Measurements from ENCODE around the gene RASSF4. TPM values are rescaled to one million over a fixed set of nuclear protein-coding genes. Genes with fewer than 3 reads are reported as not detected.

The RASSF4 gene
- total and polyA plus RNA-seq, 9 of the 15 experiments (the other 6 are each of a cell fraction or from before 2014, with no cell fraction given), result 0.01 to 0.62 (median 0.11) TPM; not detected in 3

DNA sequence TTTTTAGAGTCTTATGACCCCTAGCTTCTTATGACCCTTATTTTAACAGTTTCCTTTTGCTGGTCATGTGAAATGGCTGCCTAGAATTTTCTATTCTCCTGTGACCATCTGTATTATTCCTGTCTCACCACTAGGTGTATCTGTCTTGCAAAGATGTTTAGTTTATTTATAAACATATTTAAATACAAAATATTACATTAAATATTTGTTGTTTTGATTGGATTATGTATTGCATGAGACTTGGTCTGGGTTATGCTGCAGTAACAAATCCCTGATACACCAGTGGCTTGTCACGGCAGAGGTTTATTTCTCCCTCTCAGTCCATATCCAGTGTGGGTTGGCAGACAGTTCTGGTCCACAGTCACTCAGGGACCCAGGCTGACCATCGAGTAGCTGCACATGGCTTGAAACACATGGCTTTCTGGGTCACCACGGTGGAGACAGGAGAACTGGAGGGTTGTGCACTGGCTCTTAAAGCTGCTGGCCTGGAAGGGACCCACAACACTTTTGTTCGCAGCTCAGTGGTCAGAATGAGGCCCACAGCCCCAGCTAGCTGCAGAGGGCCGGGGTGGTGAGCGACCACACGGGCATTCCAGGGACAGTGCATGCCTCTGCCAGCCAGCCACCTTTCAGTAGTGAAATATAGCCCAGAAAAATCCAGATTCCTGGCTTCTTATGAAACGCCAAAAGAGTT lies 7.4 kb downstream of the RASSF4 start:
- H3K79me2 ChIP-seq (ENCODE audit: control insufficient read depth, insufficient read depth, low read length), result no peaks in the 10 kb centered on the region
- peaks cover 5 to 7% of the 10 kb centered on the region in 2 experiments; a peak in 4 of 5 replicates for H3K4me1 ChIP-seq (replicated peaks in 1 of 2; ENCODE audit: control insufficient read depth in 2 of 2, insufficient read depth in 2 of 2, low read length in 2 of 2)
- DNase-seq (ENCODE audit: extremely low read depth in 1 of 4, low spot score in 3 of 4) (no peak), FAIRE-seq (no peak), ATAC-seq (no peak)
- in situ Hi-C loops (cut with MboI), result no loop called here
- H3K9me1 ChIP-seq (ENCODE audit: control insufficient read depth, insufficient read depth, low read length), result no peaks in the 10 kb centered on the region
- H4K20me1 ChIP-seq (replicated peaks; ENCODE audit: control insufficient read depth, insufficient read depth, low read length), result no peaks in the 10 kb centered on the region
- no peaks in the 10 kb centered on the region for H3K9me3 ChIP-seq (replicated peaks; ENCODE audit: control insufficient read depth, insufficient read depth, low read depth, low read length)
- H2AFZ ChIP-seq (ENCODE audit: low read depth, low read length), result peak overlapping the region; percentile 81
- CTCF ChIA-PET (ENCODE audit: low intra/inter-chr PET ratio), result no interaction called here
- H3K27me3 ChIP-seq (ENCODE audit: control insufficient read depth in 2 of 2, insufficient read depth in 2 of 2, low read length in 2 of 2), result peaks cover 2 to 31% of the 10 kb centered on the region in 2 experiments; a peak in 2 of 5 replicates
- no TSS peak for BruUV-seq (replicated peaks)
- H3K9ac ChIP-seq (ENCODE audit: insufficient read depth in 1 of 2, low read depth in 2 of 2, low read length in 2 of 2), result no peak overlapping the region
- 28% methylated on average over 8 of the region's 8 CpGs for WGBS (ENCODE audit: insufficient coverage, low coverage, missing lambda C conversion rate)
- no peak overlapping the region for H3K4me2 ChIP-seq (ENCODE audit: insufficient read depth, low read length)
- TF ChIP-seq, protein P1, sequence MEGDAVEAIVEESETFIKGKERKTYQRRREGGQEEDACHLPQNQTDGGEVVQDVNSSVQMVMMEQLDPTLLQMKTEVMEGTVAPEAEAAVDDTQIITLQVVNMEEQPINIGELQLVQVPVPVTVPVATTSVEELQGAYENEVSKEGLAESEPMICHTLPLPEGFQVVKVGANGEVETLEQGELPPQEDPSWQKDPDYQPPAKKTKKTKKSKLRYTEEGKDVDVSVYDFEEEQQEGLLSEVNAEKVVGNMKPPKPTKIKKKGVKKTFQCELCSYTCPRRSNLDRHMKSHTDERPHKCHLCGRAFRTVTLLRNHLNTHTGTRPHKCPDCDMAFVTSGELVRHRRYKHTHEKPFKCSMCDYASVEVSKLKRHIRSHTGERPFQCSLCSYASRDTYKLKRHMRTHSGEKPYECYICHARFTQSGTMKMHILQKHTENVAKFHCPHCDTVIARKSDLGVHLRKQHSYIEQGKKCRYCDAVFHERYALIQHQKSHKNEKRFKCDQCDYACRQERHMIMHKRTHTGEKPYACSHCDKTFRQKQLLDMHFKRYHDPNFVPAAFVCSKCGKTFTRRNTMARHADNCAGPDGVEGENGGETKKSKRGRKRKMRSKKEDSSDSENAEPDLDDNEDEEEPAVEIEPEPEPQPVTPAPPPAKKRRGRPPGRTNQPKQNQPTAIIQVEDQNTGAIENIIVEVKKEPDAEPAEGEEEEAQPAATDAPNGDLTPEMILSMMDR (IDR thresholded peaks at IDR 0.05 in 2 of 3, conservative IDR thresholded peaks at IDR 0.05 in 1 of 3; ENCODE audit: insufficient read depth in 2 of 3, low read depth in 1 of 3, low read length in 3 of 3), result peak in 2 of 3 experiments; percentile 23 to 39; a peak in 2 of 6 replicates
- TF ChIP-seq, protein P2, sequence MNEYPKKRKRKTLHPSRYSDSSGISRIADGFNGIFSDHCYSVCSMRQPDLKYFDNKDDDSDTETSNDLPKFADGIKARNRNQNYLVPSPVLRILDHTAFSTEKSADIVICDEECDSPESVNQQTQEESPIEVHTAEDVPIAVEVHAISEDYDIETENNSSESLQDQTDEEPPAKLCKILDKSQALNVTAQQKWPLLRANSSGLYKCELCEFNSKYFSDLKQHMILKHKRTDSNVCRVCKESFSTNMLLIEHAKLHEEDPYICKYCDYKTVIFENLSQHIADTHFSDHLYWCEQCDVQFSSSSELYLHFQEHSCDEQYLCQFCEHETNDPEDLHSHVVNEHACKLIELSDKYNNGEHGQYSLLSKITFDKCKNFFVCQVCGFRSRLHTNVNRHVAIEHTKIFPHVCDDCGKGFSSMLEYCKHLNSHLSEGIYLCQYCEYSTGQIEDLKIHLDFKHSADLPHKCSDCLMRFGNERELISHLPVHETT (CRISPR knock-in tag; conservative IDR thresholded peaks at IDR 0.05 in 1 of 2, IDR thresholded peaks at IDR 0.05 in 1 of 2), result peak in 1 of 2 experiments; percentile 39; a peak in 1 of 4 replicates
- TF ChIP-seq PHB2 (IDR thresholded peaks at IDR 0.05; ENCODE audit: low read depth), result no peak
- no peak for TF ChIP-seq ZNF764 (CRISPR knock-in tag; IDR thresholded peaks at IDR 0.05; ENCODE audit: low read depth)
- no peak for TF ChIP-seq BRD4 (IDR thresholded peaks at IDR 0.05)
- TF ChIP-seq, protein P3, sequence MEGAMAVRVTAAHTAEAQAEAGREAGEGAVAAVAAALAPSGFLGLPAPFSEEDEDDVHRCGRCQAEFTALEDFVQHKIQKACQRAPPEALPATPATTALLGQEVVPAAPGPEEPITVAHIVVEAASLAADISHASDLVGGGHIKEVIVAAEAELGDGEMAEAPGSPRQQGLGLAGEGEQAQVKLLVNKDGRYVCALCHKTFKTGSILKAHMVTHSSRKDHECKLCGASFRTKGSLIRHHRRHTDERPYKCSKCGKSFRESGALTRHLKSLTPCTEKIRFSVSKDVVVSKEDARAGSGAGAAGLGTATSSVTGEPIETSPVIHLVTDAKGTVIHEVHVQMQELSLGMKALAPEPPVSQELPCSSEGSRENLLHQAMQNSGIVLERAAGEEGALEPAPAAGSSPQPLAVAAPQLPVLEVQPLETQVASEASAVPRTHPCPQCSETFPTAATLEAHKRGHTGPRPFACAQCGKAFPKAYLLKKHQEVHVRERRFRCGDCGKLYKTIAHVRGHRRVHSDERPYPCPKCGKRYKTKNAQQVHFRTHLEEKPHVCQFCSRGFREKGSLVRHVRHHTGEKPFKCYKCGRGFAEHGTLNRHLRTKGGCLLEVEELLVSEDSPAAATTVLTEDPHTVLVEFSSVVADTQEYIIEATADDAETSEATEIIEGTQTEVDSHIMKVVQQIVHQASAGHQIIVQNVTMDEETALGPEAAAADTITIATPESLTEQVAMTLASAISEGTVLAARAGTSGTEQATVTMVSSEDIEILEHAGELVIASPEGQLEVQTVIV (CRISPR knock-in tag; IDR thresholded peaks at IDR 0.05; ENCODE audit: borderline replicate concordance), result no peak
- TF ChIP-seq ZNF707 (CRISPR knock-in tag; conservative IDR thresholded peaks at IDR 0.05), result no peak
- no peak for TF ChIP-seq TAF15 (IDR thresholded peaks at IDR 0.05; ENCODE audit: low read depth, low read length)
- H3K27ac ChIP-seq (ENCODE audit: extremely low read depth, low read depth, low read length), result no peak overlapping the region
- no peak overlapping the region for H3K4me3 ChIP-seq
- H3K36me3 ChIP-seq (ENCODE audit: control insufficient read depth, insufficient read depth, low read length), result no peaks in the 10 kb centered on the region
- POLR2A ChIA-PET, result interaction anchor here (1.3 to 2.0 kb wide), 2 partner anchors 12 to 17 kb away, joined by 3 to 6 read pairs; partner anchors contain the start of gene DEPP1
- intact Hi-C loops (cut with micrococcal nuclease), result no loop called here
